ENCODE data around the gene OSBPL5.

The OSBPL5 gene

GRCh38 chr11:3150726-3151125 lies 14.4 kb downstream of the OSBPL5 start:
- in situ Hi-C loops (cut with MboI; ENCODE audit: low sequenced_read_pairs), result no loop called here

- in situ Hi-C loops (cut with MboI; ENCODE audit: low sequenced_read_pairs), result no loop called here
These were observed 15.3 kb downstream of the OSBPL5 start for GRCh38 chr11:3149852-3150188.

GRCh38 chr11:3148990-3149851 lies 15.9 kb downstream of the OSBPL5 start:
- in situ Hi-C loops (cut with MboI; ENCODE audit: low sequenced_read_pairs), result no loop called here

- in situ Hi-C loops (cut with MboI; ENCODE audit: low sequenced_read_pairs), result no loop called here
These were observed 16.7 kb downstream of the OSBPL5 start for GRCh38 chr11:3148255-3148989.

GRCh38 chr11:3147626-3148025 lies 17.5 kb downstream of the OSBPL5 start:
- in situ Hi-C loops (cut with MboI; ENCODE audit: low sequenced_read_pairs), result no loop called here

- in situ Hi-C loops (cut with MboI; ENCODE audit: low sequenced_read_pairs), result no loop called here
These were observed 17.9 kb downstream of the OSBPL5 start for GRCh38 chr11:3147257-3147619.

- in situ Hi-C loops (cut with MboI; ENCODE audit: low sequenced_read_pairs), result no loop called here
These were observed 18.4 kb downstream of the OSBPL5 start for GRCh38 chr11:3146612-3147256.

GRCh38 chr11:3145206-3145520 lies 19.9 kb downstream of the OSBPL5 start:
- in situ Hi-C loops (cut with MboI; ENCODE audit: low sequenced_read_pairs), result no loop called here

- in situ Hi-C loops (cut with MboI; ENCODE audit: low sequenced_read_pairs), result no loop called here
These were observed 20.6 kb downstream of the OSBPL5 start for GRCh38 chr11:3144296-3145205.

- in situ Hi-C loops (cut with MboI; ENCODE audit: low sequenced_read_pairs), result no loop called here
These were observed 21.8 kb downstream of the OSBPL5 start for GRCh38 chr11:3143136-3143880.

GRCh38 chr11:3140291-3140603 lies 24.9 kb downstream of the OSBPL5 start:
- in situ Hi-C loops (cut with MboI; ENCODE audit: low sequenced_read_pairs), result no loop called here

GRCh38 chr11:3139481-3140290 lies 25.4 kb downstream of the OSBPL5 start:
- in situ Hi-C loops (cut with MboI; ENCODE audit: low sequenced_read_pairs), result no loop called here

- in situ Hi-C loops (cut with MboI; ENCODE audit: low sequenced_read_pairs), result no loop called here
These were observed 26.0 kb downstream of the OSBPL5 start for GRCh38 chr11:3139086-3139440.

- in situ Hi-C loops (cut with MboI; ENCODE audit: low sequenced_read_pairs), result no loop called here
These were observed 26.7 kb downstream of the OSBPL5 start for GRCh38 chr11:3138178-3139085.

- in situ Hi-C loops (cut with MboI; ENCODE audit: low sequenced_read_pairs), result no loop called here
These were observed 27.5 kb downstream of the OSBPL5 start for GRCh38 chr11:3137486-3138177.

GRCh38 chr11:3136546-3137455 lies 28.3 kb downstream of the OSBPL5 start:
- in situ Hi-C loops (cut with MboI; ENCODE audit: low sequenced_read_pairs), result no loop called here

All from HL-60/S4 (cell line).